SIG-M5 treated with dmso at 0.1 percent for 504 hours (cell line): ENCODE data around the gene SPEF1.
"Not testable (repeated sequence)": the region's sequence is repeated elsewhere in the genome, so short reads cannot be mapped to it uniquely, and the experiment has no call there.

Source experiments
- DNase-seq: peaks from one replicate; lab custom pipeline; 2025; ENCODE audit not compliant: unreplicated experiment; lab: John Stamatoyannopoulos, UW

SPEF1 gene

GRCh38 chr20:3781153-3781910 lies at the start of gene SPEF1:
TSS of gene SPEF1 (minus strand) at chr20:3781448. CDS start at chr20:3781287, 161 bp downstream.
- peak; percentile 98 for DNase-seq

- DNase-seq = not testable (repeated sequence)
Measured at GRCh38 chr20:3829891-3830290, 48.6 kb upstream of the SPEF1 start.

GRCh38 chr20:3828798-3829197 lies 47.5 kb upstream of the SPEF1 start:
- DNase-seq = no peak

- DNase-seq = no peak
Measured at GRCh38 chr20:3826420-3826819, 45.2 kb upstream of the SPEF1 start.

GRCh38 chr20:3825526-3825925 lies 44.3 kb upstream of the SPEF1 start:
- DNase-seq = no peak

GRCh38 chr20:3823881-3824280 lies 42.6 kb upstream of the SPEF1 start:
- DNase-seq = no peak

GRCh38 chr20:3821996-3822395 lies 40.7 kb upstream of the SPEF1 start:
- no peak for DNase-seq

GRCh38 chr20:3820901-3821727 lies 39.9 kb upstream of the SPEF1 start:
- DNase-seq = no peak

GRCh38 chr20:3820048-3820900 lies 39.0 kb upstream of the SPEF1 start, which contains the start of gene AP5S1:
TSS of gene AP5S1 (plus strand) at chr20:3820547. CDS start at chr20:3822118, 1,571 bp downstream.
- DNase-seq = peak; percentile 93

GRCh38 chr20:3819411-3820047 lies 38.3 kb upstream of the SPEF1 start:
- DNase-seq = no peak

GRCh38 chr20:3818155-3819151 lies 37.2 kb upstream of the SPEF1 start:
- peak; percentile 53 for DNase-seq

- DNase-seq = no peak
Measured at GRCh38 chr20:3815703-3816315, 34.6 kb upstream of the SPEF1 start.

- DNase-seq = no peak
Measured at GRCh38 chr20:3814928-3815495, 33.8 kb upstream of the SPEF1 start.

GRCh38 chr20:3813848-3814581 lies 32.8 kb upstream of the SPEF1 start:
- DNase-seq = no peak

- no peak for DNase-seq
Measured at GRCh38 chr20:3812975-3813847, 32.0 kb upstream of the SPEF1 start.

GRCh38 chr20:3812259-3812681 lies 31.0 kb upstream of the SPEF1 start:
- no peak for DNase-seq
